Colonic mucosa (tissue), 4 donors: Measurements from ENCODE around the gene COBL. TPM values are rescaled to one million over a fixed set of nuclear protein-coding genes. Genes with fewer than 3 reads are reported as not detected.

ENCODE experiments used
- DNase-seq: peaks from one replicate; pipeline ENCODE4 v3.0.0-alpha.2; 2020
- H3K27ac ChIP-seq: fragments of 200-600 bp; one replicate; pipeline ENCODE4 v1.8.0; 2021
- H3K27me3 ChIP-seq: fragments of 200-600 bp; one replicate; pipeline ENCODE4 v1.8.0; 2021
- H3K36me3 ChIP-seq: fragments of 200-600 bp; one replicate; pipeline ENCODE4 v1.8.0; 2021
- H3K4me1 ChIP-seq: fragments of 200-600 bp; one replicate; pipeline ENCODE4 v1.8.0; 2021; ENCODE audit warnings: mild to moderate bottlenecking
- H3K4me3 ChIP-seq: fragments of 200-600 bp; one replicate; pipeline ENCODE4 v1.8.0; 2021
- H3K9ac ChIP-seq, 2 donors: one replicate each; pipeline ENCODE4 v1.7.0; 2013; ENCODE audit warnings: control low read depth in 2 of 2, low read depth in 2 of 2, low read length in 2 of 2
- H3K9me3 ChIP-seq: fragments of 200-600 bp; one replicate; pipeline ENCODE4 v1.8.0; 2021
- intact Hi-C: fragments of 100-400 bp; cut with DNase I; formaldehyde crosslinking; loops from one replicate; pipeline ENCODE4 v1.14.1; 2022
- total RNA-seq, 2 donors: library from RNA; stranded (reverse); fragmentation: NEBNext Ultra II Directional in 1 of 2; extraction: Animal tissue kit (Norgen Biotek cat#: 25700) in 1 of 2; gene quantifications; one replicate each; pipeline ENCODE4 v1.2.1, GENCODE V29; 2021
- TF ChIP-seq, protein P1 (sequence below): fragments of 200-600 bp; IDR thresholded peaks from one replicate; pipeline ENCODE4 v1.8.0; 2022; ENCODE audit warnings: antibody characterized with exemption, mild to moderate bottlenecking
- donor health status: healthy.
- donor health status: DM: no; HTN: no; CAD: no.
- donor health status: DM: no; HTN: no; CAD: no.

The COBL gene
- total RNA-seq, 2 donors from 2014 or later, result 36.8 to 49.2 TPM

DNA sequence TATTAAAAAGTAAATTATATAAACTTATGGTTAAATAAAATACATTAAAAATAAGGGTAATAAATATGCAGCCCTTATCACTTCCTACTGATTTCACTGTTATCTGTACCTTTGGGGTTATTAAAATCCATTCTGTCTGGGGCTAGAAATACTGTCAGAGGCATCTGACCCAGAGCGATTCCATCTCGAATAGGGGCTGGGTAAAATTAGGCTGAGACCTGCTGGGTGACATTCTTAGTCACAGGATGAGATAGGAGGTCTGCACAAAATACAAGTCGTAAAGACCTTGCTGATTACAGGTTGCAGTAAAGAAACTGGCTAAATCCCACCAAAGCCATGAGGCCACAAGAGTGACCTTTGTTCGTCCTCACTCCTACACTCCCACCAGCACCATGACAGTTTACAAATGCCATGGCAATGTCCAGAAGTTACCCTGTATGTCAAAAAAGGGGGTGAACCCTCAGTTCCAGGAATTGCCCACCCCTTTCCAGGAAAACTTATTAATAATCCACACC is 77.6 kb downstream of the COBL start:
- no peak for DNase-seq
- Histone ChIP-seq H3K27ac (no peak overlapping the region), H3K9me3 (no peaks in the 10 kb centered on the region), H3K4me3 (no peak overlapping the region), H3K27me3 (no peaks in the 10 kb centered on the region), H3K36me3 (no peaks in the 10 kb centered on the region), H3K9ac (no peak overlapping the region), H3K4me1 (no peaks in the 10 kb centered on the region)
- intact Hi-C loops, result no loop called here
- TF ChIP-seq, protein P1, sequence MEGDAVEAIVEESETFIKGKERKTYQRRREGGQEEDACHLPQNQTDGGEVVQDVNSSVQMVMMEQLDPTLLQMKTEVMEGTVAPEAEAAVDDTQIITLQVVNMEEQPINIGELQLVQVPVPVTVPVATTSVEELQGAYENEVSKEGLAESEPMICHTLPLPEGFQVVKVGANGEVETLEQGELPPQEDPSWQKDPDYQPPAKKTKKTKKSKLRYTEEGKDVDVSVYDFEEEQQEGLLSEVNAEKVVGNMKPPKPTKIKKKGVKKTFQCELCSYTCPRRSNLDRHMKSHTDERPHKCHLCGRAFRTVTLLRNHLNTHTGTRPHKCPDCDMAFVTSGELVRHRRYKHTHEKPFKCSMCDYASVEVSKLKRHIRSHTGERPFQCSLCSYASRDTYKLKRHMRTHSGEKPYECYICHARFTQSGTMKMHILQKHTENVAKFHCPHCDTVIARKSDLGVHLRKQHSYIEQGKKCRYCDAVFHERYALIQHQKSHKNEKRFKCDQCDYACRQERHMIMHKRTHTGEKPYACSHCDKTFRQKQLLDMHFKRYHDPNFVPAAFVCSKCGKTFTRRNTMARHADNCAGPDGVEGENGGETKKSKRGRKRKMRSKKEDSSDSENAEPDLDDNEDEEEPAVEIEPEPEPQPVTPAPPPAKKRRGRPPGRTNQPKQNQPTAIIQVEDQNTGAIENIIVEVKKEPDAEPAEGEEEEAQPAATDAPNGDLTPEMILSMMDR, result no peak

DNA sequence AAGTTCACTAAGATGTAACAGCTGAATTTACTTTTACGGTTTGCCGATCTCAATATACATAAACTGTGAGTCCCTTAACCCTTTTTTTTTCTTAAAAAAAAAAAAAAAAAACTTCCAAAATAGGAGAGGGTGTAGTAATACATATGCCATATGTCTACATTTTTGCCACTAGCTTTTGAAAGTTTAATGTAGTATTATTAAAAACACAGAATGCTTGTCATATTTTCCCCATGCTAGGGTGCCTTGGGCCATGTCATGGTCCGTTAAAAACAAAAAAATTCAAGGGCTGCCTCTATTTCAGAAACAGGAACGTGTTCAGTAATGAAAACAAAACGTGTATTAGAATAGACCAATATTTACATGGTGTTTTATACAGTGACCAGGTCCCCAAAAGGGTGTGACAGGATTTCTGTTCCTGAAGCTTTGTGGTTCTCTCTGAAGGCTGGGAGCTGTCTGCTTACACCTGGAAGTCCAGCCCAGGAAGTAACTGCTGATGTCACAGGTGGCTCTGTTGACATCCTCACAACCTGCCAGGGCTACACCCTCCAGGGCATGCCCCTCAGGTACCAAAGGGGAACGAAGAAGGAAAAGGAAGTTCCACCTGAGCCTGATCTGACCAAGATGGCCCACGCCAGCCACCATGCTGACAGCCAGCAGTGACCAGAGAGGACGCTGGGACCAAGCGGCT is 79.0 kb downstream of the COBL start:
- no peak overlapping the region for H3K4me3 ChIP-seq
- no peak for DNase-seq
- intact Hi-C loops, result no loop called here

DNA sequence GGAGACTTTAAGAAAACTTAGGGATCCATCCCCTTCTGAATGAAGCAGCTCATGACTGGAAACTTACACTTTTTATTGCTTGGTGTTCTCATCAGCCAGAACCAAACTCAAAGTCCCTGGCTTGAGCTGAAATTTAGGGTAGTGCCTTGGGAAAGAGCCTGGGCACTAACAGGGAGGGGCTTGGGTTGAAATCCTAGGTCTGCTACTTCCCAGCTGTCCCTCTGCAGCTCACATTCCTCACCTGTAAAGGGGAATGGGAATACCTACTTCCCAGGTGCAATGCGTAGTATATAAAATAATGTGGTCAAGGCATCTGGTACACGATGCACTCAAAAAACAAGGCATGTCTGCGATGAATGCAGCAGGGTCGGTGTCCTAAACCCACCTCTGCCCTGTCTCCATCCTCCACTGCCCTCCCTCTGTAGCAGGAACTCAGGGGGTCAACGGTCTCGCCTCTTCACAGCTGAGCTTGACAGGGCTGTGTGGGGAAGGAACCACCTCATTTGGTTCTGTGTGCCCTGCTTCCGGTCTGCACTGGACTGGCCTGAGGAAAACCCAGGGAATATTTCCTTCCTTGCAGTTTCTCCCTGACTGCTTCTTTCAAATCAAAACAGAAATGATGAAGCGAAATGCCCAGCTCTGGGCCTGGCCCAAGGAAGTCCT is 80.0 kb downstream of the COBL start:
- intact Hi-C loops, result no loop called here
- H3K9me3 ChIP-seq, result no peaks in the 10 kb centered on the region
- no peak for DNase-seq
- no peaks in the 10 kb centered on the region for H3K36me3 ChIP-seq
- H3K4me3 ChIP-seq, result no peak overlapping the region
- no peak overlapping the region for H3K27ac ChIP-seq
- H3K4me1 ChIP-seq, result no peaks in the 10 kb centered on the region
- no peak overlapping the region for H3K9ac ChIP-seq
- TF ChIP-seq, protein P1, result no peak
- H3K27me3 ChIP-seq, result no peaks in the 10 kb centered on the region

More for the DNA sequence above, 79.0 kb downstream of the COBL start:
- H3K9me3 ChIP-seq, result no peaks in the 10 kb centered on the region
- H3K9ac ChIP-seq, result no peak overlapping the region
- TF ChIP-seq, protein P1, result no peak
- H3K27me3 ChIP-seq, result no peaks in the 10 kb centered on the region
- no peak overlapping the region for H3K27ac ChIP-seq
- H3K4me1 ChIP-seq, result no peaks in the 10 kb centered on the region
- no peaks in the 10 kb centered on the region for H3K36me3 ChIP-seq

DNA sequence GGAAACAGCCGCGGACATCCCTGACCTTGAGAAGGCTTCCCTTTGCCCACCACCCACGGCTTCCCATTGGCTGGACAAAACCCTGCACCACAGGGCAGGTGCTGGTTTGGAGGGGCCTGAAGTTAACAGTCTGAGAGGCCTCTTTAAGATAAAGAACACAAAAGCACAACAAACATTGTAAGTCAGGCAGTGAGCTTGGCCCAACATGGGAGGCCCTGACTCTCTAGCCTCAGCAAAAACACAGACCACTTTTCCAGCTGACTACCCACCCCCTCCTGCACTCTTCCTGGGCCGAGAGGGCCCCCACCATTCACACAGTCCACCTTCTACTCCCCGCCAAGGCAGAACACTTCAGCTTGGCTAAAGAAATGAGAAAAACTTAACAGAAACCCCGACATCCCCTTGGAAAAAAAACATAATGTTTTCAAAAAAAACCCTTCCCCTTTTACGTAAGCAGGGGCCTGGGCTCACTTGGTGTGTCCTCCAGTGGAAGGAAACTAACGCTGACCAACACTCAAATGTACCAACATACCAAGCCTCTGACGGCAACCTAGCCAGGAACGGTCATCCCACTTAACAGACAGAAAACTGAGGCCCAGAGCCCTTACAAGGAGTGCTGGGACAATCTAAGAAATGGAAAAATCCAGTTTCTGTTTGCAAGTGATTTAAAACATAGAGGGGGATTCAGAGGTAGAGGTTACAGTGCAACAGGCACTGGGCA is 80.9 kb downstream of the COBL start:
- TF ChIP-seq, protein P1, result no peak
- no peaks in the 10 kb centered on the region for H3K4me1 ChIP-seq
- H3K27me3 ChIP-seq, result no peaks in the 10 kb centered on the region
- H3K9ac ChIP-seq, result no peak overlapping the region
- no peak overlapping the region for H3K4me3 ChIP-seq
- no peak for DNase-seq
- H3K36me3 ChIP-seq, result no peaks in the 10 kb centered on the region
- H3K27ac ChIP-seq, result no peak overlapping the region
- intact Hi-C loops, result no loop called here
- no peaks in the 10 kb centered on the region for H3K9me3 ChIP-seq

DNA sequence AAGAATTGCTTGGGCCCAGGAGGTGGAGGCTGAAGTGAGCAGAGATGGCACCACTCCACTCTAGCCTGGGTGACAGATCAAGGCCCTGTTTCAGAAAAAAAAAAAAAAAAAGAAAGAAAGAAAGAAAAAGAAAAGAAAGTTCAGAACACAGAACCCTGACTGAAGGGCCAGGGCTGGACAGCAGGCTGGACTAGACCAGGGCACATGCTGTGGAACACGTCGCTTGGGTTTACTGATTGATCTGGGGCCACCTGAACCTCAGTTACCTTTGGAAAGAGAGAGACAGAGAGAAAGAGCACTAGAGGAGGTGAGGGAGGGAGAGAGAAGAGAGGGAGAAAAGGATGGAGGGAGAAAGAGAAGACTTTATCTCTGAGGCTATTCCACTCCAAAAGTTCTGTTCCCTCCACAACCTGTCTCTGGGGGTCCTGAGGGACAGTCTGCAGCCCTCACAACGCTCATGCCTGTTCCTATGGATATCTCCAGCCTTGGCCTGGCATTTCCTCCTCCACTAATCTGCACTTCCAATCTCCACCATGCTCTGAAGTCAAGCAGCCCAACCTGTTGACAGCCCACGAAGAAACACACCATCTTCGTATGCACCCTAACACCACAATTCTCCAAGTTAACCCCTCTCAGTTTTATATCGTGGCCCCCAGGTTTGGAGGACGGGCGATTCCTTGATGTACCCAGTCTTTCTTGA is 81.8 kb downstream of the COBL start:
- H3K27ac ChIP-seq, result no peak overlapping the region
- H3K9me3 ChIP-seq, result no peaks in the 10 kb centered on the region
- H3K36me3 ChIP-seq, result no peaks in the 10 kb centered on the region
- no peak overlapping the region for H3K9ac ChIP-seq
- TF ChIP-seq, protein P1, result no peak
- DNase-seq, result no peak
- H3K4me1 ChIP-seq, result no peaks in the 10 kb centered on the region
- no peaks in the 10 kb centered on the region for H3K27me3 ChIP-seq
- no peak overlapping the region for H3K4me3 ChIP-seq
- intact Hi-C loops, result no loop called here
